Measurements from ENCODE around the gene SLC10A7. TPM values are rescaled to one million over a fixed set of nuclear protein-coding genes. Genes with fewer than 3 reads are reported as not detected.
A peak's percentile ranks its signal among the peaks of the same experiment; 100 is the strongest.

SLC10A7 gene
- total and polyA plus RNA-seq, 9 of the 15 experiments (the other 6 are each of a cell fraction or from before 2014, with no cell fraction given): 6.4 to 22.8 (median 16.1) TPM

- no peak for TF ChIP-seq FOXJ3 (CRISPR knock-in tag; IDR thresholded peaks at IDR 0.05)
- TF ChIP-seq ATF7 (IDR thresholded peaks at IDR 0.05): peak; percentile 19; the same call in 1 of the 2 replicates
- TF ChIP-seq ZNF780A (CRISPR knock-in tag; IDR thresholded peaks at IDR 0.05): no peak
- TF ChIP-seq RCOR1 (IDR thresholded peaks at IDR 0.05; ENCODE audit: borderline replicate concordance in 1 of 2, low read depth in 2 of 2, low read length in 2 of 2): 0 out of 4 replicates have a peak, but pooled peaks of 1 of the 2 experiments have one; percentile 7
- no peak for TF ChIP-seq NCOR1 (IDR thresholded peaks at IDR 0.05)
- peak; percentile 74 for TF ChIP-seq SOX6 (IDR thresholded peaks at IDR 0.05)
- TF ChIP-seq NR2C1 (IDR thresholded peaks at IDR 0.05): no peak
- TF ChIP-seq NR2C1 (tag; IDR thresholded peaks at IDR 0.05): 0 out of 2 replicates have a peak, but pooled peaks have one; percentile 37
- no peak for TF ChIP-seq ZNF830 (CRISPR knock-in tag; IDR thresholded peaks at IDR 0.05)
- no peak for TF ChIP-seq SAFB2 (IDR thresholded peaks at IDR 0.05; ENCODE audit: borderline replicate concordance, low read depth, low read length, severe bottlenecking)
- TF ChIP-seq SMARCE1 (IDR thresholded peaks at IDR 0.05): 0 out of 2 replicates have a peak, but pooled peaks have one; percentile 29
- no peak for TF ChIP-seq ZNF23 (CRISPR knock-in tag; IDR thresholded peaks at IDR 0.05)
- no peak for TF ChIP-seq RERE (CRISPR knock-in tag; IDR thresholded peaks at IDR 0.05; ENCODE audit: borderline replicate concordance)
- TF ChIP-seq PKNOX1 (IDR thresholded peaks at IDR 0.05): peak; percentile 68; the same call in 1 of the 2 replicates
- peak; percentile 46 for TF ChIP-seq BHLHE40 (IDR thresholded peaks at IDR 0.05; ENCODE audit: low read length)
- no peak for TF ChIP-seq CREB5 (CRISPR knock-in tag; IDR thresholded peaks at IDR 0.05)
- TF ChIP-seq ZNF274 (IDR thresholded peaks at IDR 0.05; ENCODE audit: borderline replicate concordance, low read depth, low read length): no peak
- TF ChIP-seq TCF3 (CRISPR knock-in tag; IDR thresholded peaks at IDR 0.05): peak; percentile 22; the same call in 1 of the 2 replicates
- peak; percentile 48; the same call in 1 of the 2 replicates for TF ChIP-seq ARID1B (IDR thresholded peaks at IDR 0.05)
- TF ChIP-seq HOMEZ (CRISPR knock-in tag; IDR thresholded peaks at IDR 0.05): no peak
Observed at GRCh38 chr4:146525754-146526153, 4.0 kb upstream of the SLC10A7 start (continued).

Measured in K562 (cell line).